ENCODE measurements around the gene MUC2.

DNA sequence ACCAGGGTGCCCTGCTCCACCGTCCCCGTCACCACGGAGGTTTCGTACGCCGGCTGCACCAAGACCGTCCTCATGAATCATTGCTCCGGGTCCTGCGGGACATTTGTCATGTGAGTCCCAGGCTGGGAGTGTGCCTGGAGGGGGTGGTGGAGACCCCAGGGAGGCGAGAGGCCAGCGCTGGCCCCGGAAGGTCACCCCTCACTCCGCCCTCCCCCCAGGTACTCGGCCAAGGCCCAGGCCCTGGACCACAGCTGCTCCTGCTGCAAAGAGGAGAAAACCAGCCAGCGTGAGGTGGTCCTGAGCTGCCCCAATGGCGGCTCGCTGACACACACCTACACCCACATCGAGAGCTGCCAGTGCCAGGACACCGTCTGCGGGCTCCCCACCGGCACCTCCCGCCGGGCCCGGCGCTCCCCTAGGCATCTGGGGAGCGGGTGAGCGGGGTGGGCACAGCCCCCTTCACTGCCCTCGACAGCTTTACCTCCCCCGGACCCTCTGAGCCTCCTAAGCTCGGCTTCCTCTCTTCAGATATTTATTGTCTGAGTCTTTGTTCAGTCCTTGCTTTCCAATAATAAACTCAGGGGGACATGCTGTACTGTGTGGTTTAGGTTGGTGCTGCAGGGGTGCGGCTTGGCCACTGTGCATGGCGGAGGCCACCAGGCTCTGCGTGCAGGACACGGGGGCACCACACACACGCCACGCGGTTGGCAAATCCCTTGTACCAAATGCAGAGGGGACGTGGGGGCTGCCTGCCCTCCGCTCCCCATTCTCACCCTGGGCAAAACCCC, 35.4 kb downstream of the MUC2 start:
- TF ChIP-seq, protein P1, sequence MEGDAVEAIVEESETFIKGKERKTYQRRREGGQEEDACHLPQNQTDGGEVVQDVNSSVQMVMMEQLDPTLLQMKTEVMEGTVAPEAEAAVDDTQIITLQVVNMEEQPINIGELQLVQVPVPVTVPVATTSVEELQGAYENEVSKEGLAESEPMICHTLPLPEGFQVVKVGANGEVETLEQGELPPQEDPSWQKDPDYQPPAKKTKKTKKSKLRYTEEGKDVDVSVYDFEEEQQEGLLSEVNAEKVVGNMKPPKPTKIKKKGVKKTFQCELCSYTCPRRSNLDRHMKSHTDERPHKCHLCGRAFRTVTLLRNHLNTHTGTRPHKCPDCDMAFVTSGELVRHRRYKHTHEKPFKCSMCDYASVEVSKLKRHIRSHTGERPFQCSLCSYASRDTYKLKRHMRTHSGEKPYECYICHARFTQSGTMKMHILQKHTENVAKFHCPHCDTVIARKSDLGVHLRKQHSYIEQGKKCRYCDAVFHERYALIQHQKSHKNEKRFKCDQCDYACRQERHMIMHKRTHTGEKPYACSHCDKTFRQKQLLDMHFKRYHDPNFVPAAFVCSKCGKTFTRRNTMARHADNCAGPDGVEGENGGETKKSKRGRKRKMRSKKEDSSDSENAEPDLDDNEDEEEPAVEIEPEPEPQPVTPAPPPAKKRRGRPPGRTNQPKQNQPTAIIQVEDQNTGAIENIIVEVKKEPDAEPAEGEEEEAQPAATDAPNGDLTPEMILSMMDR (conservative IDR thresholded peaks at IDR 0.05), result no peak
- TF ChIP-seq EZH2 (IDR thresholded peaks at IDR 0.05; ENCODE audit: low read depth), result no peak

All from PC-9 (cell line).